NCI-H1048 (cell line): ENCODE results near the gene OR5B17.
"Not testable (repeated sequence)": the region's sequence is repeated elsewhere in the genome, so short reads cannot be mapped to it uniquely, and the experiment has no call there.

ENCODE experiments used
- DNase-seq: peaks from one replicate; lab custom pipeline; 2025; lab: John Stamatoyannopoulos, UW

OR5B17 gene

DNA sequence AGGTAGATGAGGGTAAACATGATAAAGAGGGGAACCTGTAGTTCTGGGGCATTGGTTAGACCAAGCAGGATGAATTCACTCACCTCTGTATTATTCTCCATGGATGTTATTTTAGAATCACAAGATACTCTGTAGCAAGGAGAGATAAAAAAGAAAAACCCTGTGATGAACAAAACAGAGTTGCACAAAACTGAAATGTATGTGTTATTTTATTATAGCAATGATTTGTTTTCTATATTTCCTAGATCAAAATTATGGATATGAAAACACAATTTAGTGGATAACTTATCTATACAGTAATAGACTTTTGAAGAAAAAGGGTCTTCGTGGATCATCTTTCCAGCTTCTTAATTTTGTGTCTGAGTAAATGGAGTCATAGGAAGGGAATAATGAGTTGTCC is at the start of gene OR5B17:
Gene OR5B17, minus strand, starts transcription at position 101 of the 400 bp plus-strand sequence. Its CDS starts 0 bp downstream, at position 101.
- DNase-seq = no peak

- DNase-seq = no peak
Measured at GRCh38 chr11:58406774-58407173, 47.9 kb upstream of the OR5B17 start, which contains the start of gene OR5B3. Gene OR5B3, minus strand, starts transcription at chr11:58406874. Its CDS starts 3,465 bp downstream, at chr11:58403409.

DNA sequence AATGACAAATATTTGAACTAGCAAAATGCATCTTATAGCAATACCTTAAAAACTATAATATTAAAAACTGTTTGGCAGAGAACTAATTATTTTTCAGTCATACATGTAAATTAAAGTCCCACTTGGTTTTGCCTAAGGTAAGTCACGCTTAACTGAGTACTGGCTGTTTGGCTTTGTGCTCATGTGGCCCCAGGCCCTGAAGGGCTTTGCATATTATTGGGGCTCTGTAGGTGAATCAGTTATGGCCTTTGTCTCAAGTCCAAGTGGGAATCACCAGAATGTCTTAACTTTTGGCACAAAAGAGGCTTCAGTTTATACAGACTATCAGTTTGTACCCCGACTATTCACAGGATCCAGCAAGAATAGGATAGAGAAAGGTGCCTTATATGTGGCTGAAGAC is 40.8 kb upstream of the OR5B17 start:
- not testable (repeated sequence) for DNase-seq

GRCh38 chr11:58395581-58395980 is 36.7 kb upstream of the OR5B17 start:
- no peak for DNase-seq

- DNase-seq = no peak
Measured at GRCh38 chr11:58394195-58394594, 35.3 kb upstream of the OR5B17 start.

GRCh38 chr11:58392746-58393145 is 33.9 kb upstream of the OR5B17 start:
- DNase-seq = no peak

DNA sequence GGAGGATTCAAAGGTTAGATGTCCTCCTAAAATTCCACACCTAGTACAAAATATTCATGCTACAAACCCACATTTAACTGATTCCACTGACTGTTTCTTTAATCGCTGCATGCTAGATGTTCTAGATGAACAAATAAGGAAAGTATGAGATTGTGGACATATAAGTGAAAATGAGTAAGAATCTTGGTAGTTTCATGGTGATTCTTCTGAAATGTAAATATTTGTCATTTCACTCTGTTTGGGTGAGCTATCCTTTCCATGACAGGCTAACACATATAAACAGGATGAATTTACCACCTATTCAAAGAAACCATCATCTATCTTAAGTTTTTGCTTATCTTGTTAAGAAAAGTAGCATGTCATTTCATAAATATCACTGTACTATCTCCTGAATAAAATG is 33.0 kb upstream of the OR5B17 start:
- no peak for DNase-seq

- no peak for DNase-seq
Measured at GRCh38 chr11:58390551-58391063, 31.7 kb upstream of the OR5B17 start.

GRCh38 chr11:58354727-58355126 is 4.1 kb downstream of the OR5B17 start:
- no peak for DNase-seq

- no peak for DNase-seq
Measured at GRCh38 chr11:58345204-58345603, 13.7 kb downstream of the OR5B17 start.

DNA sequence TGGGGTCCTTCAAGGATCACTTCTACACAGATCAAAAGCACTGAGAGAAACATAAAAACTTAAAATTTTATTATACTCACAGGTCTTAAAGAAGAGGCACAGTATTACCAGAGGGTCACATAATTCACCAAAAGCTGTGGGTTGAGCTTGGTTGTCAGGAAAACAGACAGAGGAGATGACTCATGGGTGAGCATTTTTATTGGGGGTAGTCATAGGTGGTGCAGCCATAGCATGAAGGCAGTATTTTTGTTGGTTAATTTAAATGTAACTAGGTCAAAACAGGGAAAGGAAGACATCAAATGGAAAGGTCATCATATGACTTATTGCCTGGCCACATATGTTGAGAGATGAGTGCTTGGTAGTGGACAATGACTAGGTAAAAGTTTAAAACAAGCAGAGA is 24.2 kb downstream of the OR5B17 start:
- DNase-seq = no peak

DNA sequence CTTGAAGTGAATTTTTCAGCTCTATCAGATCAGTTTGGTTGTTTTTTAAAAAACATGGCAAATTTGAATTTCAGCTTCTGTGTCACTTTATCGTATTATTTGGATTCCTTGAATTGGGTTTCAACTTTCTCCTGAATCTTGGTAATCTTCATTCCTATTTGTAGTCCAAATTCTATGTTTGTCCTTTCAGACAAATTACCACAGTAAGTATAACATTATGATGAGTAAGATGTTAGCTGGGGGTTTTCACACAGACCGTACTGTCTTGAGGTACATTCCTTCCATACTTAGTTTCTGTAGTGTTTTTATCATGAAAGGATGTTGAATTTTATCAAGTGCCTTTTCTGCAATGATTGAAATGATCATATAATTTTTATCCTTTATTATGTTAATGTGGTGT is 28.0 kb downstream of the OR5B17 start:
- DNase-seq = no peak

GRCh38 chr11:58318532-58318931 is 40.3 kb downstream of the OR5B17 start:
- no peak for DNase-seq

DNA sequence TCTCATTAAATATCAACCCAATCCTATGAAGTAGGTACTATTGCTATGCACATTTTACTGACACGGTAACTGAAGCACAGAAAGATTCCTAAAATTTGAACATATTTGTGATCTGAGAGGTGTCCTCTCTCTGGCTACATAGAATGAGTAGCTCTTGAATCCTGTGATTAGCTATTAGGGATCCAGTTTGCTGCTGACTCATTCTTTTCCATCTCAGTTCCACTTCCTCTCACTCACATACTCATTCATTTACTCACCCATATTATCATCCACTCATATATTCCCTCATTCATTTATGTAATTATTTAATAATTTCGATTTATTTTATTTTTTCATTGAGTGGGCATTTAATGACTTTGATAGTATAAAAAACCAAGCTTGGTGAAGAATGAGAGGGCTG is 42.7 kb downstream of the OR5B17 start:
- no peak for DNase-seq
